ENCODE data around the gene TFPI.
"Not testable (repeated sequence)": the region's sequence is repeated elsewhere in the genome, so short reads cannot be mapped to it uniquely, and the experiment has no call there.

Gene TFPI

GRCh38 chr2:187554011-187554703 lies at the start of gene TFPI:
TFPI (minus strand) TSS chr2:187554435; CDS start chr2:187503768, 50,667 bp downstream.
- DNase-seq = no peak

- no peak for DNase-seq
These were observed 40.6 kb upstream of the TFPI start for GRCh38 chr2:187594801-187595200.

GRCh38 chr2:187593697-187594096 lies 39.5 kb upstream of the TFPI start:
- no peak for DNase-seq

GRCh38 chr2:187593098-187593497 lies 38.9 kb upstream of the TFPI start:
- no peak for DNase-seq

DNA sequence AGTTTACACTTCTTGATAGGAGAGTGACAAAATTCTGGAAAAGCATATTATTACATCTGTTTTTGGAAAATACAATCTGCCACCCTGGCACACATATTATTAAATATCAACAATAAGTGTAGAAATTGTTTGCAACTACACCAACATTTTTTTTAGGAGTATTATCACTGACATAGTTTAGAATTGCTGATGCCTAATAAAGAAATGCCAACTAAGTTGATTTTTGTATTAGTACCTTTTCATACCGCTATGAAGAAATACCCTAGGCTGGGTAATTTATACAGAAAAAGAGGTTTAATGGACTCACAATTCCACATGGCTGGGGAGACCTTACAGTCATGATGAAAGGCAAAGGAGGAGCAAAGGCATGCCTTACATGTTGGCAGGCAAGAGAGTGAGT lies 35.9 kb upstream of the TFPI start:
- no peak for DNase-seq

DNA sequence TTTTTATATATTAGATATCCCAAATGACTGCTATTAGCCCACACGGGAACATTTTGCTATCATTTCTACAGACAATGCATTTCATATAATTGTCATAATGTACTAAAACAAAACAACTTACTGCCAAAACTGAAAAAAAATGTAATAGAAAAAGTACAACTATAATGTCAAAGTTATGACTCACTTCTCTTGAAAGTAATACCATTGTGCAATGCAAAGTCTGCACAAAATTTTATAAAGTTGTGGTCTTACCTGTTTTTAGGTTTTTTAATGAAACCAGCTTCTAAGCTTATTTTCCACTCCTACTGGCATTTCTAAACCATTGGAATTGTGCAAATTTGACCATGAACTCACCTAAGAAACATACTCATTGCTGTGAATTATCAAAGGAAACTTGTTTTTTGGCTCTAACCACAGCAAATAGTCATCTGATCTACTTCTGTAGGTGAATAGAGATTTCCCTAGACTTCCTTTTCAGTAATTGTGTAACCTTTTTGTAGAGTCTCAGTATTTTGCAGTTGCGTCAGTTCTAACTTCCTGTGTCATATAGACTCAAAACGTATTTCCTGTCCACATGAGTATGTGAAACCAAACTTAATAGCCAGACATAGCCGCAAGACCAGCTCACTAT lies 31.9 kb upstream of the TFPI start:
- DNase-seq = no peak

- DNase-seq = peak; percentile 3
These were observed 27.1 kb upstream of the TFPI start for GRCh38 chr2:187581125-187581896.

DNA sequence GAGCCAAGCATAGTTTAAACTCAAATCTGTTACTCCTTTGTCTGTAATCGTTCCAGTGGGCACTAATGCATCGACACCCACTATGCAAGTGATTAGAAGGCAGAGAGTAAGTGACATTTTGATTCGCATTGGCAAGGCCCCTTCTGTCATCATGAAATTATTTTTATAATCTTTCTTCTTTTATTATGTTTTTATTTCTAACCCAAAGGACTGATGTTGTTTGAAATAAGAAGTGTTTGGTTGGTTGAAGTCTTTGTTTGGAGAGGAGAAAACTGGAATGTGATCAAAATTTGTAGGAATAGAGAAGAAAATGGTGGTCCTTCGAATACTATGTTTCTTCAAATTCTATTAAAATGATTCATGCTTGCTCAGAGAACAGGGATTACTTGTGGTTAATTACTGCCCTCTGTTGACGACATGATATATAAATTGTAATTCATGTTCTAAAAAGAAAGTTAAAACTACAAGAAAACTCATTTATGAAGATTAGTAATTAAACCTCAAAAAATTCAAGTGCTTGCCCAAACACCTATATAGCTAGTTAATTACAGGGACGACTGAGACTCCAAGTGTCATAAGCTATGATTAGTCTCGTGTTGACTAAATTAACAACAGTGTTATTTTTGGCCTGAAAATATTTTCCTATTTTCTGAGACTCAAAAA lies 26.4 kb upstream of the TFPI start:
- peak; percentile 7 for DNase-seq

DNA sequence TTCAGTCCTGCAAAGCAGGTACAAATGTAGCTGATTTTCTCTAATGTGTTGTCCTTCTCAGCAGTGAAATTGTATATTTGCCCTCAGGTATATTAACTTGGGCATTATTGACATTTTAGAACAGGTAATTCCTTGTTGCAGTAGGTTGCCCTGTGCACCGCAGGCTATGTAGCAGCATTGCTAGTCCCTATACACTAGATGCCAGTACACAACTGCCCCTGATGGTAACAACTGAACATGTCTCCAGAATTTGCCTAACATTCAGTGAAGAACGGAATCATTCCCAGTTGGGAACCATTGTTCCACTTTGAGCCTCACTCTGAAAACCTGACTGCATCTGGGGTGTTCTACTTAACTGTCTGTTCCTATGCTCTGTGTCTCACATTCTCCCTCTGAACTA lies 23.1 kb upstream of the TFPI start:
- no peak for DNase-seq

DNA sequence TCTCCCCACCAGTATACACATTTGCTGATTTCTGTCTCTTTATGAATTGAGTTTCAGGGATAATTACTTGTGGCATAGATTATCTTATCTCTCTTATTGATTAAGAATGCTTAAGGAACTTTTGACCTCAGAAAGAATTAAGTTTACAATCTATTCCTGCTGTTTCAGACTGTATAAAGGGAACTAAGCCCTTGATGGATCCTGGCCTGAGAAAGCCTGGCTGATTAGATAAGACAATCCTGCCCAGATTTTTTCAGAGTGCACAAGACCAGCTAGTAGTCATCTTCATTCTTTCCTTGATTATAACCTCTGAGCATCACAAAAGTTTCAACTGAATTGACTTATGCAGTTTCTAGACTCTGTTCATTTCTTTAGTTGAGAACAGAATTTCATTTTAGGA lies 22.7 kb upstream of the TFPI start:
- no peak for DNase-seq

- no peak for DNase-seq
These were observed 21.5 kb upstream of the TFPI start for GRCh38 chr2:187575751-187576067.

DNA sequence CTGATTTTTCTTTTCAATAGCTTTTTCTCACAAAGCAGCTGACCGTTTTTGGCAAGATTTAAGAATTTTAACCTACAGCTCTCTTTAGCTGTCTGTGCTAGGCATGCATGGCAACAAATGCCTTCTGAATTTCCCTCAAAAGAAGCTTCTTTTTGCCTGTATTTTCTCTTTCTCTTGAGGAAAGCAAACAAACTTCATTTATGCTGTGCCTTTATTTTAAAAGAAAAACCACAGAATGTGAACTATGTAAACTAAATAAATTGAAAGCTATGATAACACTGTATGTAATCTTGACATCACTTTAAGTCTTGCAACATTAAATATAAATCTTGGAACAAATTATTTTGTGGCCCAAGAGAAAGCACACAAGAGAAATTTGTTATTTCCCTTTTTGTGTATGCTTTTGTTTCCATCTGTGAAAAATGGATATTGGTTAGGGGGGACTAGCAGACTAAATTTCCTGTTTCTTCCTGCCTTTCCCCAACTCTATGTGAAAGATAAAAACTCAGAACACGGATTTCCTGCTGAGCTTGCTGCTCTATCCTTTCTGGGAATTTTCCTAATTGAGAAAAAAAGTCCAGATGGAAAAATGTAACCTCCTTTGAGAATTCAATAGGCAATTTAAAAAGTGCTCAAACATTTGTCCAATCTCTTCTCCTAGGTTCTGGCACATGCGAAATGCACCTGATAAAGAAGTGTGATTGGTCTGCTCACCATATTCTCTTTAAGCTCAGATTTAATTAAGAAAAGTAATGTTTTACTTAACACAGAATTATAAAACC lies 20.9 kb upstream of the TFPI start:
- DNase-seq = no peak

- no peak for DNase-seq
These were observed 19.5 kb upstream of the TFPI start for GRCh38 chr2:187573722-187574121.

DNA sequence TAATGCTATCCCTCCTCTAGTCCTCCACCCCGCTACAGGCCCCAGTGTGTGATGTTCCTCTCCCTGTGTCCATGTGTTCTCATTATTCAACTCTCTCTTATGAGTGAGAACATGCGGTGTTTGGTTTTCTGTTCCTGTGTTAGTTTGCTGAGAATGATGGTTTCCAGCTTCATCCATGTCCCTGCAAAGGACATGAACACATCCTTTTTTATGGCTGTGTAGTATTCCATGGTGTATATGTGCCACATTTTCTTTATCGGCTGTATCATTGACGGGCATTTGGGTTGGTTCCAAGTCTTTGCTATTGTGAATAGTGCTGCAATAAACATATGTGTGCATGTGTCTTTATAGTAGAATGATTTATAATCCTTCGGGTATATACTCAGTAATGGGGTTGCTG lies 17.8 kb upstream of the TFPI start:
- DNase-seq = not testable (repeated sequence)

DNA sequence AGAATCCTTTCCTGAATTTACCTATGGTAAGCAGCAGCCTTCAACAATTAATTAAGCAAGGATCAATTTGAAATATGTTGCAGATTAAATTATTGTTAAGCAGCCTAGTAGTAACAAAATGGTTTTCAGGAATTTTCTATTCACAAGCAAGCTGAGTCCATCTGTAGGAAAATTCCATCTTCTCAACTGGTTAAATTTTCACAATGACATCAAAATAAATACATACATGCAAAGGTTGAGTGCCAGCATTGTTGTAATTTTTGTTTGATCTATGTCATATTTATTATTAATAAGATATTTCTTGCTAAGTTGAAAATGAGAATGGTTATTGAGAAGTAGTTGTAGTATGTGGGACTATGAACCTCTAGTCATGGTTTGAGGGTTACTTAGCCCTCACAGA lies 15.3 kb upstream of the TFPI start:
- no peak for DNase-seq

- DNase-seq = no peak
These were observed 14.8 kb upstream of the TFPI start for GRCh38 chr2:187569042-187569441.

DNA sequence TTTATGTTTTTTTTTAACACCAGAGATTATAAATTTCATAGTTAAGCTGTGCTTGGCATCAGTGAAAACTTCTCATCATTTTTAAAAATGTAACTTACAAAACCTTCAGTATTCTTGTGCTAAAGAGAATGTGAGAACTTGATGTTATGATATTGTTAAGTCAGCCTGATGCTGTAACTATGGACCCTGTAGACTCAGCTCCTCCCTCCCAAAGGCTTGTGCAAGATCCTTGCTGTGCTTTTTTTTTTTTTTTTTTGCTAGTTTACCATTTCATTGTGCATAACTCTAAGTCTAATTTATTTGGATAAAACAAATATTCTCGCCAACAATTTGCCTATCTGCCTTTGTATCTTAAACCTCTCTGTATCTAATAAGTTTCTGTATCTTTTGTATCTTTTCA lies 12.9 kb upstream of the TFPI start:
- DNase-seq = no peak

GRCh38 chr2:187566712-187567111 lies 12.5 kb upstream of the TFPI start:
- no peak for DNase-seq

DNA sequence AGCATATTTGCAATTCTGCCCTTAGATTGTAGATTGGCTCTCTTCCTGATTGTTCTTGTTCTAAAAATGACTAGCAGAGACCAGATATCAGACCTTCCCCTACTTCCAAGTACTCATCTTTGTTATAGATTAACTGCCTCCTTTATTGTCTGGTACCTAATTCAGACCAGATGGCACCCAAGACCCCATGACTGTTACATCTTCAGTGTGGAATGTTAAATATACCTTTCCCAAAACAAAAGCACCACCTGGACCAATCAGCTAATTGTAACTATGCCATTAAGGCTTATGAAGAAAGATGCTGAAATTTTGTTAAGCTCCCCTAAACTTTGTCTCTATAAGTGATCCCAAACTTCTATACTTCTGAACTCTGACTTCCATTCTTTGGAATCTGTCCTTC lies 12.0 kb upstream of the TFPI start:
- no peak for DNase-seq

DNA sequence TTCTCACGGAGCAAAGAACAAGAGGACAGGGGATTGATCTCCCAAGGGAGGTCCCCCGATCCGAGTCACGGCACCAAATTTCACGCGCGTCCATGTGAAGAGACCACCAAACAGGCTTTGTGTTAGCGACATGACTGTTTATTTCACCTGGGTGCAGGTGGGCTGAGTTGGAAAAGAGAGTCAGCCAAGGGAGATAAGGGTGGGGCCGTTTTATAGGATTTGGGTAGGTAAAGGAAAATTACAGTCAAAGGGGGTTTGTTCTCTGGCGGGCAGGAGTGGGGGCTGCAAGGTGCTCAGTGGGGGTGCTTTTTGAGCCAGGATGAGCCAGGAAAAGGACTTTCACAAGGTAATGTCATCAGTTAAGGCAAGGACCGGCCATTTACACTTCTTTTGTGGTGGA lies 11.4 kb upstream of the TFPI start:
- not testable (repeated sequence) for DNase-seq

- not testable (repeated sequence) for DNase-seq
These were observed 2.3 kb upstream of the TFPI start for GRCh38 chr2:187556493-187556892.

DNA sequence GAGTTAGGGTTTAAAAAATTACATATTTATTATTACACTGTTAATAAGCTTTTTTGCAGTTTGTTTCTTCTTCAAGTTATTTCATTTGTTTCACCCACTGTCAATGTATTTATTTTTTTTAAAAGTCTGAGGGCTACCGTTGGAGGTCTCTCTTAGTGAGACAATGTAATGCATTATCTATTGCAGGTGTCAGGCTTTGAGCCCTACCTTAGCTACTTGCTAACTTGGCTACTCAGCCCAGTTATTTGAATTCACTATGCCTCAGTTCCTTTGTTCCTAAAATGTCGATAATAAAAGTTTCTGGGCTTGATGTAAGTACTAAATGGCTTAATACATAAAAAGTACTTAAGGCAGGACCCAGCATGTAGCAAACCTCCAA lies 458 bp upstream of the TFPI start:
- DNase-seq = no peak
